K562 (cell line): ENCODE data around the gene HOXB4. TPM values are rescaled to one million over a fixed set of nuclear protein-coding genes. Genes with fewer than 3 reads are reported as not detected.

Experiments used
- ATF6 ChIP-seq: sonication (generic); formaldehyde crosslinking; IDR thresholded peaks from 2 replicates; pipeline ENCODE4 v1.4.0; 2020; ENCODE audit warnings: mild to moderate bottlenecking, missing genetic modification reagents
- CSDE1 ChIP-seq, 2 experiments: fragments of 450-650 bp; IDR thresholded peaks; 2 replicates each; pipeline ENCODE4 v1.6.1; 2016; ENCODE audit warnings: mild to moderate bottlenecking in 1 of 2
- E4F1 ChIP-seq: fragments of 250-450 bp; sonication (Bioruptor Pico); IDR thresholded peaks from 2 replicates; pipeline ENCODE4 v1.5.0; 2021; ENCODE audit warnings: mild to moderate bottlenecking, borderline replicate concordance
- HMGN3 ChIP-seq: IDR thresholded peaks from 2 replicates; pipeline ENCODE4 v1.6.1; 2011; ENCODE audit warnings: borderline replicate concordance, low read depth, mild to moderate bottlenecking, mixed read lengths, low read length; ENCODE audit not compliant: insufficient read length; ENCODE audit errors: extremely low read depth
- KAT7 ChIP-seq: sonication (generic); formaldehyde crosslinking; IDR thresholded peaks from 2 replicates; pipeline ENCODE4 v1.8.0; 2022; ENCODE audit warnings: missing genetic modification reagents, mild to moderate bottlenecking, borderline replicate concordance
- MAFG ChIP-seq: fragments of 450-650 bp; conservative IDR thresholded peaks from 2 replicates; pipeline ENCODE4 v1.6.1; 2016; ENCODE audit warnings: missing genetic modification characterization, missing compliant biosample characterization
- MAZ ChIP-seq, 2 experiments: fragments of 450-650 bp in 1 of 2; sonication (generic) in 1 of 2; formaldehyde crosslinking; IDR thresholded peaks in 1 of 2; conservative IDR thresholded peaks in 1 of 2; 2 replicates each; pipeline versions ENCODE4 v1.4.0 to v1.5.0; 2020; ENCODE audit warnings: mild to moderate bottlenecking in 1 of 2, missing genetic modification reagents in 1 of 2
- MTA2 ChIP-seq: fragments of 450-650 bp; IDR thresholded peaks from 2 replicates; pipeline ENCODE4 v1.6.1; 2016; ENCODE audit warnings: low read depth
- POLR2H ChIP-seq: IDR thresholded peaks from 2 replicates; pipeline ENCODE4 v1.6.1; 2016; ENCODE audit warnings: missing genetic modification characterization, low read depth, mild to moderate bottlenecking, control low read depth, missing compliant biosample characterization, moderate library complexity
- TAF1 ChIP-seq: IDR thresholded peaks from 2 replicates; pipeline ENCODE4 v1.6.1; 2011; ENCODE audit warnings: mild to moderate bottlenecking, low read length, moderate library complexity; ENCODE audit not compliant: insufficient read depth, control insufficient read depth, severe bottlenecking; ENCODE audit errors: extremely low read depth
- ZBTB2 ChIP-seq: fragments of 450-650 bp; IDR thresholded peaks from 2 replicates; pipeline ENCODE4 v1.6.1; 2016; ENCODE audit warnings: antibody characterized with exemption
- ZBTB34 ChIP-seq: fragments of 250-450 bp; sonication (Bioruptor Pico); IDR thresholded peaks from 2 replicates; pipeline ENCODE4 v1.8.0; 2021; ENCODE audit warnings: mild to moderate bottlenecking, moderate library complexity
- ZBTB8A ChIP-seq: fragments of 450-650 bp; IDR thresholded peaks from 2 replicates; pipeline ENCODE4 v1.6.1; 2018; ENCODE audit warnings: mild to moderate bottlenecking, moderate library complexity; ENCODE audit not compliant: partially characterized antibody
- ZNF165 ChIP-seq: fragments of 250-450 bp; sonication (Bioruptor Pico); IDR thresholded peaks from 2 replicates; pipeline ENCODE4 v1.4.0; 2020; ENCODE audit warnings: borderline replicate concordance
- ZNF239 ChIP-seq: fragments of 250-450 bp; sonication (Bioruptor Pico); IDR thresholded peaks from 2 replicates; pipeline ENCODE4 v1.4.0; 2020; ENCODE audit warnings: mild to moderate bottlenecking
- ZNF277 ChIP-seq: fragments of 250-450 bp; sonication (Bioruptor Pico); IDR thresholded peaks from 2 replicates; pipeline ENCODE4 v1.8.0; 2022; ENCODE audit warnings: inconsistent platforms, mild to moderate bottlenecking, moderate library complexity, borderline replicate concordance
- ZNF282 ChIP-seq: sonication (generic); formaldehyde crosslinking; IDR thresholded peaks from 2 replicates; pipeline ENCODE4 v1.8.1; 2023; ENCODE audit warnings: missing genetic modification reagents
- ZNF764 ChIP-seq: fragments of 250-450 bp; sonication (Bioruptor Pico); IDR thresholded peaks from 2 replicates; pipeline ENCODE4 v1.4.0; 2020; ENCODE audit warnings: low read depth, mild to moderate bottlenecking, moderate library complexity
- ZSCAN29 ChIP-seq: fragments of 450-650 bp; IDR thresholded peaks from 2 replicates; pipeline ENCODE4 v1.6.1; 2017
- polyA plus RNA-seq, 8 experiments: library from polyadenylated mRNA; depleted of rRNA in 4 of 8; stranded (reverse) in 5 of 8; unstranded in 3 of 8; fragments of >200 nt; fragmentation: Nextera tagmentation in 2 of 8; fragmentation: Illumina TruSeq in 1 of 8; extraction: Ambion mirVana in 2 of 8; extraction: Trizol in 1 of 8; gene quantifications; 2 replicates each; pipeline versions ENCODE4 v1.2.1 to v1.2.3, GENCODE V29; 2011 to 2014; ENCODE audit warnings: inconsistent platforms in 1 of 8, missing spikeins in 1 of 8
- total RNA-seq, 7 experiments: library from RNA; depleted of rRNA in 6 of 7; stranded (reverse); fragments of >200 nt in 6 of 7; fragmentation: Illumina TruSeq in 2 of 7; extraction: Trizol in 2 of 7; gene quantifications; 2 replicates each; pipeline versions ENCODE4 v1.2.1 to v1.2.3, GENCODE V29; 2011 to 2021; ENCODE audit warnings: low replicate concordance in 1 of 7

The HOXB4 gene
- total and polyA plus RNA-seq, 9 of the 15 experiments (the other 6 are each of a cell fraction or from before 2014, with no cell fraction given), result 1.6 to 34.9 (median 14.9) TPM

- TF ChIP-seq ZBTB34, result no peak
- TF ChIP-seq KAT7 (CRISPR knock-in tag), result no peak
- no peak for TF ChIP-seq E4F1 (CRISPR knock-in tag)
- no peak for TF ChIP-seq ZBTB2
- peak; percentile 37; the same call in 1 of the 2 replicates for TF ChIP-seq MTA2
- TF ChIP-seq ZNF277 (CRISPR knock-in tag), result no peak
- no peak for TF ChIP-seq POLR2H
- peak; percentile 19 for TF ChIP-seq TAF1
- no peak for TF ChIP-seq ZNF239
- TF ChIP-seq CSDE1 (IDR thresholded peaks at IDR 0.05), result no peak
- 0 out of 2 replicates have a peak, but pooled peaks have one; percentile 14 for TF ChIP-seq ZSCAN29
- TF ChIP-seq ATF6 (CRISPR knock-in tag), result no peak
- no peak for TF ChIP-seq MAFG
- TF ChIP-seq ZNF165 (CRISPR knock-in tag), result 0 out of 2 replicates have a peak, but pooled peaks have one; percentile 4
- no peak for TF ChIP-seq HMGN3
- TF ChIP-seq ZNF764 (CRISPR knock-in tag), result no peak
- TF ChIP-seq ZNF282 (CRISPR knock-in tag), result no peak
- TF ChIP-seq ZBTB8A, result no peak
- peak in 1 of 2 experiments; percentile 48; a peak in 2 of 4 replicates for TF ChIP-seq MAZ (CRISPR knock-in tag; conservative IDR thresholded peaks at IDR 0.05 in 1 of 2, IDR thresholded peaks at IDR 0.05 in 1 of 2)
Measured at GRCh38 chr17:48623583-48623982, 45.4 kb upstream of the HOXB4 start (continued).
